ENCODE data around the gene DBNDD2.

DNA sequence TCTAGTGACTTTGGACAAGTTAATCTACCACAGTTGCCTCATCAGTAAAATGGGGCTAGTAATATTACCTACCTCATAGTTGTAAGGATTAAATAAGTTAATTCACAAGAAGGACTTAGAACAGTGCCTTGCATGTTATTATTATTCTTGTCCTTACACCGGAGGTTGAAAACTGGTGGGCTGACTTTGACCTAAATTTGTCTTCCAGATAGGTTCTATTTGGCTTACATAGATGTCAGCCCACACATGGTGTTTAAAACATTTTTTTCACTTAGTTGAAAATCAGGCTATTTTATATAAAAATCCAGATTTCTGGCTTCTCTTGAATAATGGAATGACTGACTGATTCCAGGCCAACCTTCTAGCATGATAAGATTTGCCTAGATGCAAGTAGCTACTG lies 41.9 kb upstream of the DBNDD2 start:
- TF ChIP-seq, protein P1, sequence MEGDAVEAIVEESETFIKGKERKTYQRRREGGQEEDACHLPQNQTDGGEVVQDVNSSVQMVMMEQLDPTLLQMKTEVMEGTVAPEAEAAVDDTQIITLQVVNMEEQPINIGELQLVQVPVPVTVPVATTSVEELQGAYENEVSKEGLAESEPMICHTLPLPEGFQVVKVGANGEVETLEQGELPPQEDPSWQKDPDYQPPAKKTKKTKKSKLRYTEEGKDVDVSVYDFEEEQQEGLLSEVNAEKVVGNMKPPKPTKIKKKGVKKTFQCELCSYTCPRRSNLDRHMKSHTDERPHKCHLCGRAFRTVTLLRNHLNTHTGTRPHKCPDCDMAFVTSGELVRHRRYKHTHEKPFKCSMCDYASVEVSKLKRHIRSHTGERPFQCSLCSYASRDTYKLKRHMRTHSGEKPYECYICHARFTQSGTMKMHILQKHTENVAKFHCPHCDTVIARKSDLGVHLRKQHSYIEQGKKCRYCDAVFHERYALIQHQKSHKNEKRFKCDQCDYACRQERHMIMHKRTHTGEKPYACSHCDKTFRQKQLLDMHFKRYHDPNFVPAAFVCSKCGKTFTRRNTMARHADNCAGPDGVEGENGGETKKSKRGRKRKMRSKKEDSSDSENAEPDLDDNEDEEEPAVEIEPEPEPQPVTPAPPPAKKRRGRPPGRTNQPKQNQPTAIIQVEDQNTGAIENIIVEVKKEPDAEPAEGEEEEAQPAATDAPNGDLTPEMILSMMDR (conservative IDR thresholded peaks at IDR 0.05; ENCODE audit: low read depth in 2 of 2): no peak
- TF ChIP-seq NANOG (IDR thresholded peaks at IDR 0.05; ENCODE audit: borderline replicate concordance) (no peak), POLR2AphosphoS5 (IDR thresholded peaks at IDR 0.05; ENCODE audit: low read depth) (no peak), EZH2 (IDR thresholded peaks at IDR 0.05; ENCODE audit: low read depth, unreplicated experiment) (no peak), JUNB (IDR thresholded peaks at IDR 0.05; ENCODE audit: unreplicated experiment) (no peak), EZH2phosphoT487 (IDR thresholded peaks at IDR 0.05; ENCODE audit: unreplicated experiment) (no peak), CREB1 (CRISPR knock-in tag; IDR thresholded peaks at IDR 0.05; ENCODE audit: low read depth) (no peak)
- TF ChIP-seq, protein P2, sequence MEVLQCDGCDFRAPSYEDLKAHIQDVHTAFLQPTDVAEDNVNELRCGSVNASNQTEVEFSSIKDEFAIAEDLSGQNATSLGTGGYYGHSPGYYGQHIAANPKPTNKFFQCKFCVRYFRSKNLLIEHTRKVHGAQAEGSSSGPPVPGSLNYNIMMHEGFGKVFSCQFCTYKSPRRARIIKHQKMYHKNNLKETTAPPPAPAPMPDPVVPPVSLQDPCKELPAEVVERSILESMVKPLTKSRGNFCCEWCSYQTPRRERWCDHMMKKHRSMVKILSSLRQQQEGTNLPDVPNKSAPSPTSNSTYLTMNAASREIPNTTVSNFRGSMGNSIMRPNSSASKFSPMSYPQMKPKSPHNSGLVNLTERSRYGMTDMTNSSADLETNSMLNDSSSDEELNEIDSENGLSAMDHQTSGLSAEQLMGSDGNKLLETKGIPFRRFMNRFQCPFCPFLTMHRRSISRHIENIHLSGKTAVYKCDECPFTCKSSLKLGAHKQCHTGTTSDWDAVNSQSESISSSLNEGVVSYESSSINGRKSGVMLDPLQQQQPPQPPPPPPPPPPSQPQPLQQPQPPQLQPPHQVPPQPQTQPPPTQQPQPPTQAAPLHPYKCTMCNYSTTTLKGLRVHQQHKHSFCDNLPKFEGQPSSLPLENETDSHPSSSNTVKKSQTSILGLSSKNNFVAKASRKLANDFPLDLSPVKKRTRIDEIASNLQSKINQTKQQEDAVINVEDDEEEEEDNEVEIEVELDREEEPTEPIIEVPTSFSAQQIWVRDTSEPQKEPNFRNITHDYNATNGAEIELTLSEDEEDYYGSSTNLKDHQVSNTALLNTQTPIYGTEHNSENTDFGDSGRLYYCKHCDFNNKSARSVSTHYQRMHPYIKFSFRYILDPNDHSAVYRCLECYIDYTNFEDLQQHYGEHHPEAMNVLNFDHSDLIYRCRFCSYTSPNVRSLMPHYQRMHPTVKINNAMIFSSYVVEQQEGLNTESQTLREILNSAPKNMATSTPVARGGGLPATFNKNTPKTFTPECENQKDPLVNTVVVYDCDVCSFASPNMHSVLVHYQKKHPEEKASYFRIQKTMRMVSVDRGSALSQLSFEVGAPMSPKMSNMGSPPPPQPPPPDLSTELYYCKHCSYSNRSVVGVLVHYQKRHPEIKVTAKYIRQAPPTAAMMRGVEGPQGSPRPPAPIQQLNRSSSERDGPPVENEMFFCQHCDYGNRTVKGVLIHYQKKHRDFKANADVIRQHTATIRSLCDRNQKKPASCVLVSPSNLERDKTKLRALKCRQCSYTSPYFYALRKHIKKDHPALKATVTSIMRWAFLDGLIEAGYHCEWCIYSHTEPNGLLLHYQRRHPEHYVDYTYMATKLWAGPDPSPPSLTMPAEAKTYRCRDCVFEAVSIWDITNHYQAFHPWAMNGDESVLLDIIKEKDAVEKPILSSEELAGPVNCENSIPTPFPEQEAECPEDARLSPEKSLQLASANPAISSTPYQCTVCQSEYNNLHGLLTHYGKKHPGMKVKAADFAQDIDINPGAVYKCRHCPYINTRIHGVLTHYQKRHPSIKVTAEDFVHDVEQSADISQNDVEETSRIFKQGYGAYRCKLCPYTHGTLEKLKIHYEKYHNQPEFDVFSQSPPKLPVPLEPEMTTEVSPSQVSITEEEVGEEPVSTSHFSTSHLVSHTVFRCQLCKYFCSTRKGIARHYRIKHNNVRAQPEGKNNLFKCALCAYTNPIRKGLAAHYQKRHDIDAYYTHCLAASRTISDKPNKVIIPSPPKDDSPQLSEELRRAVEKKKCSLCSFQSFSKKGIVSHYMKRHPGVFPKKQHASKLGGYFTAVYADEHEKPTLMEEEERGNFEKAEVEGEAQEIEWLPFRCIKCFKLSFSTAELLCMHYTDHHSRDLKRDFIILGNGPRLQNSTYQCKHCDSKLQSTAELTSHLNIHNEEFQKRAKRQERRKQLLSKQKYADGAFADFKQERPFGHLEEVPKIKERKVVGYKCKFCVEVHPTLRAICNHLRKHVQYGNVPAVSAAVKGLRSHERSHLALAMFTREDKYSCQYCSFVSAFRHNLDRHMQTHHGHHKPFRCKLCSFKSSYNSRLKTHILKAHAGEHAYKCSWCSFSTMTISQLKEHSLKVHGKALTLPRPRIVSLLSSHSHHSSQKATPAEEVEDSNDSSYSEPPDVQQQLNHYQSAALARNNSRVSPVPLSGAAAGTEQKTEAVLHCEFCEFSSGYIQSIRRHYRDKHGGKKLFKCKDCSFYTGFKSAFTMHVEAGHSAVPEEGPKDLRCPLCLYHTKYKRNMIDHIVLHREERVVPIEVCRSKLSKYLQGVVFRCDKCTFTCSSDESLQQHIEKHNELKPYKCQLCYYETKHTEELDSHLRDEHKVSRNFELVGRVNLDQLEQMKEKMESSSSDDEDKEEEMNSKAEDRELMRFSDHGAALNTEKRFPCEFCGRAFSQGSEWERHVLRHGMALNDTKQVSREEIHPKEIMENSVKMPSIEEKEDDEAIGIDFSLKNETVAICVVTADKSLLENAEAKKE (CRISPR knock-in tag; IDR thresholded peaks at IDR 0.05): no peak
- TF ChIP-seq, protein P3, sequence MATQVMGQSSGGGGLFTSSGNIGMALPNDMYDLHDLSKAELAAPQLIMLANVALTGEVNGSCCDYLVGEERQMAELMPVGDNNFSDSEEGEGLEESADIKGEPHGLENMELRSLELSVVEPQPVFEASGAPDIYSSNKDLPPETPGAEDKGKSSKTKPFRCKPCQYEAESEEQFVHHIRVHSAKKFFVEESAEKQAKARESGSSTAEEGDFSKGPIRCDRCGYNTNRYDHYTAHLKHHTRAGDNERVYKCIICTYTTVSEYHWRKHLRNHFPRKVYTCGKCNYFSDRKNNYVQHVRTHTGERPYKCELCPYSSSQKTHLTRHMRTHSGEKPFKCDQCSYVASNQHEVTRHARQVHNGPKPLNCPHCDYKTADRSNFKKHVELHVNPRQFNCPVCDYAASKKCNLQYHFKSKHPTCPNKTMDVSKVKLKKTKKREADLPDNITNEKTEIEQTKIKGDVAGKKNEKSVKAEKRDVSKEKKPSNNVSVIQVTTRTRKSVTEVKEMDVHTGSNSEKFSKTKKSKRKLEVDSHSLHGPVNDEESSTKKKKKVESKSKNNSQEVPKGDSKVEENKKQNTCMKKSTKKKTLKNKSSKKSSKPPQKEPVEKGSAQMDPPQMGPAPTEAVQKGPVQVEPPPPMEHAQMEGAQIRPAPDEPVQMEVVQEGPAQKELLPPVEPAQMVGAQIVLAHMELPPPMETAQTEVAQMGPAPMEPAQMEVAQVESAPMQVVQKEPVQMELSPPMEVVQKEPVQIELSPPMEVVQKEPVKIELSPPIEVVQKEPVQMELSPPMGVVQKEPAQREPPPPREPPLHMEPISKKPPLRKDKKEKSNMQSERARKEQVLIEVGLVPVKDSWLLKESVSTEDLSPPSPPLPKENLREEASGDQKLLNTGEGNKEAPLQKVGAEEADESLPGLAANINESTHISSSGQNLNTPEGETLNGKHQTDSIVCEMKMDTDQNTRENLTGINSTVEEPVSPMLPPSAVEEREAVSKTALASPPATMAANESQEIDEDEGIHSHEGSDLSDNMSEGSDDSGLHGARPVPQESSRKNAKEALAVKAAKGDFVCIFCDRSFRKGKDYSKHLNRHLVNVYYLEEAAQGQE (IDR thresholded peaks at IDR 0.05; ENCODE audit: unreplicated experiment): no peak

Data from GM23338 (cell line).